Parathyroid adenoma (tissue), 2 donors: ENCODE results near the gene P2RY13.
A peak's percentile ranks its signal among the peaks of the same experiment; 100 is the strongest.

ENCODE experiments used
- H2AFZ ChIP-seq: fragments of 300-600 bp; sonication (generic); one replicate; pipeline ENCODE4 v1.7.0; 2017; ENCODE audit warnings: antibody characterized with exemption, mild to moderate bottlenecking
- H3K27ac ChIP-seq: fragments of 300-600 bp; sonication (generic); one replicate; pipeline ENCODE4 v1.7.0; 2017
- H3K27me3 ChIP-seq: fragments of 300-600 bp; sonication (generic); one replicate; pipeline ENCODE4 v1.7.0; 2017; ENCODE audit warnings: low read length; ENCODE audit not compliant: control insufficient read depth, insufficient read depth
- H3K36me3 ChIP-seq: fragments of 300-600 bp; sonication (generic); one replicate; pipeline ENCODE4 v1.7.0; 2017; ENCODE audit warnings: low read length; ENCODE audit not compliant: control insufficient read depth, insufficient read depth
- H3K4me1 ChIP-seq: fragments of 300-600 bp; sonication (generic); one replicate; pipeline ENCODE4 v1.7.0; 2017; ENCODE audit warnings: control low read depth
- H3K4me2 ChIP-seq: fragments of 300-600 bp; sonication (generic); one replicate; pipeline ENCODE4 v1.7.0; 2017; ENCODE audit warnings: low read length
- H3K4me3 ChIP-seq: fragments of 300-600 bp; sonication (generic); one replicate; pipeline ENCODE4 v1.7.0; 2017; ENCODE audit warnings: low read depth, low read length
- H3K79me2 ChIP-seq: fragments of 300-600 bp; sonication (generic); one replicate; pipeline ENCODE4 v1.7.0; 2017; ENCODE audit warnings: control low read depth
- H3K9ac ChIP-seq: fragments of 300-600 bp; sonication (generic); one replicate; pipeline ENCODE4 v1.7.0; 2017; ENCODE audit warnings: mild to moderate bottlenecking
- H3K9me3 ChIP-seq: fragments of 300-600 bp; sonication (generic); one replicate; pipeline ENCODE4 v1.7.0; 2017; ENCODE audit warnings: low read length; ENCODE audit not compliant: control insufficient read depth
- TF ChIP-seq, protein P1 (sequence below): fragments of 300-600 bp; sonication (generic); IDR thresholded peaks from one replicate; pipeline ENCODE4 v1.7.0; 2017; ENCODE audit warnings: antibody characterized with exemption, mild to moderate bottlenecking
- donor health status: primary hyperparathyroidism.

The P2RY13 gene

DNA sequence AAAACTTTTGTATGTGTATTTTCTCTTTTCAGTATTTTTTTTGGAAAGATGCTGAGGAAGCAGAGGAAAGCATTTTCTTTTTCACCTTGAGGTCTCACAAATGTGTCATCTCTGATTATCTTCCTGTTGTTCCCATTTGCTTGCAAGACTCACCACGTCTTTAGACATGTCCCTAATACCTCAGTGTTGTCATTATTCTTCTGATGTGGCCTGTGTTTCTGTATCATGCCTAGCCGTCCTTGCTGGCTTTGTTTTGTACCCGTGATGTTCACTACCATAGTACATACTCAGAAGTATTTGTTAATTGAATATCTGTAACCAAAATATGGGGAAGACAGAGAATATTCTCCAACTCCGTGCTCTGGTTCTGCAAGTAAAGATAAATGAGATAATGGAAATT is 46.0 kb downstream of the P2RY13 start:
- Histone ChIP-seq H3K27ac (no peak overlapping the region), H3K9ac (no peak overlapping the region), H3K79me2 (no peaks in the 10 kb centered on the region), H3K4me2 (no peak overlapping the region), H3K4me3 (no peak overlapping the region), H3K9me3 (no peaks in the 10 kb centered on the region), H3K27me3 (no peaks in the 10 kb centered on the region), H2AFZ (no peak overlapping the region), H3K4me1 (no peaks in the 10 kb centered on the region), H3K36me3 (no peaks in the 10 kb centered on the region)
- TF ChIP-seq, protein P1, sequence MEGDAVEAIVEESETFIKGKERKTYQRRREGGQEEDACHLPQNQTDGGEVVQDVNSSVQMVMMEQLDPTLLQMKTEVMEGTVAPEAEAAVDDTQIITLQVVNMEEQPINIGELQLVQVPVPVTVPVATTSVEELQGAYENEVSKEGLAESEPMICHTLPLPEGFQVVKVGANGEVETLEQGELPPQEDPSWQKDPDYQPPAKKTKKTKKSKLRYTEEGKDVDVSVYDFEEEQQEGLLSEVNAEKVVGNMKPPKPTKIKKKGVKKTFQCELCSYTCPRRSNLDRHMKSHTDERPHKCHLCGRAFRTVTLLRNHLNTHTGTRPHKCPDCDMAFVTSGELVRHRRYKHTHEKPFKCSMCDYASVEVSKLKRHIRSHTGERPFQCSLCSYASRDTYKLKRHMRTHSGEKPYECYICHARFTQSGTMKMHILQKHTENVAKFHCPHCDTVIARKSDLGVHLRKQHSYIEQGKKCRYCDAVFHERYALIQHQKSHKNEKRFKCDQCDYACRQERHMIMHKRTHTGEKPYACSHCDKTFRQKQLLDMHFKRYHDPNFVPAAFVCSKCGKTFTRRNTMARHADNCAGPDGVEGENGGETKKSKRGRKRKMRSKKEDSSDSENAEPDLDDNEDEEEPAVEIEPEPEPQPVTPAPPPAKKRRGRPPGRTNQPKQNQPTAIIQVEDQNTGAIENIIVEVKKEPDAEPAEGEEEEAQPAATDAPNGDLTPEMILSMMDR: no peak

DNA sequence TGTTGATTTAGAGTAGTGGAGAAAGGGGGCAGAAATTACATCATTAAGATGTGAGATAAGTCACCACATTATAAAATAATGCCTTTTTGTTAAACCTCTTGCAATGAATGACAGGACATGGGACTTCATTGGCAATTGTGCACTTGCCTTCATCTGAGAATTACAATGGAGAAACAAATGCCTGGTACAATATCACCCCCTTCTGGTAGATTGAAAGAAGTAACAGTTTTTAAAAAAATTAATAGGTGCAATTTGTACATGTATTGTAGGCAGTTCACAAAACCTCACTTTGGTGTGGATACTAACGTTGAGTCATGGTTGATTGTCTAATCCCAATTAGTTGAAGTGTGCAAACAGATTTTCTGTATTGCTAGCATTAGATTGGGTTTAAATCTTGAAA is 46.4 kb downstream of the P2RY13 start:
- H3K4me3 ChIP-seq: no peak overlapping the region
- H3K79me2 ChIP-seq: no peaks in the 10 kb centered on the region
- no peaks in the 10 kb centered on the region for H3K36me3 ChIP-seq
- no peaks in the 10 kb centered on the region for H3K9me3 ChIP-seq
- no peak overlapping the region for H3K27ac ChIP-seq
- no peaks in the 10 kb centered on the region for H3K4me1 ChIP-seq
- H3K27me3 ChIP-seq: no peaks in the 10 kb centered on the region
- H2AFZ ChIP-seq: no peak overlapping the region
- TF ChIP-seq, protein P1: peak; percentile 66
- H3K9ac ChIP-seq: no peak overlapping the region
- H3K4me2 ChIP-seq: no peak overlapping the region

DNA sequence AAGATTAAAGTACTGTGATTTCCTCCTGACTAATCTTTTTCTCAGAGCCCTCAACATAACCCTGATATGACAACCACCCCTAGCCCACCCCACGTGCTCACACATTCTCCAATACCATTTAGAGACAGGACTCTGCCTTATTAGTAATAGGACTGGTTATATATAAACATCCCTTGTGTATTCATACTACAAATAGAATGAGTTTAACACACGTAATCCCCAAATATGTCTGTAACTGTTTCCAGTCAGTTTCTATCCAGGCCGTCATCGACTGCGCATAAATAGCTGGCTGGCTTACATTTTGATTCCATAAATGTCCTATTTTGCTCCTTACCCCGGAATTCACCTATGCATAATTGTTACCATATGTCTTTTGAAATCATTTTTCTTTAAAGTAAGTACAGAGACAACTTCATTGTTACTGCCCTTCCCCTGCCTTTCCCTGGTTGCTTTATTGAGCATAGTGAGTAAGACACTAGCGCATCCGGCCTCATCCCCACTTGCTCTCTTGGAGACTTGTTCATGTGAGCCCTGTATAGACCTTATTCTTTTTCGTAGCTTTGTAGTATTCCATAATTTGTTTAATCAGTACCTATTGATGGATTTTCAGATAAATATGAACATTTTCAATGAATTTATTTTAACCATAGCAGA is 47.6 kb downstream of the P2RY13 start:
- TF ChIP-seq, protein P1: no peak
- H3K9ac ChIP-seq: no peak overlapping the region

DNA sequence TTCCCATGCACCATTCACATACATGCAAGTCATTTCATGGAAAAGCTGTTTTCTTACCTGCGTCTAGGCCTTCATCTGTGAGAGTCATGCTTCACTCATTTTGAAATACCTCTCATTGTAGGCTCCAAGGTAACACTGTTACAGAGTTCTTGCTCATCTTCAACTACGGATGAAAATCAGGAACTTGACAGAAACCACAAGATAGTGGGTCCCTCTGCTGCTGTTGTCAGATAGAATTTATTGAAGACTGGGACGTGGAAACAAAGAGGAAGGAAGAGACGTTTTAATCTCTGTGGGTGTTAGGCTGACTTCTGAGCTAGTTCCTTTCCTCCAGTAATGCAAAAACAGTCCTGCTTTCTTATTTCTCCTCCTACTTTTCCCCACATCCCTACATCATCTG is 51.1 kb downstream of the P2RY13 start, which contains the start of gene P2RY14:
Gene P2RY14, minus strand, starts transcription at position 313 of the 400 bp plus-strand sequence. CDS start 64,226 bp downstream, outside the sequence.
- Histone ChIP-seq H3K4me2 (no peak within 1 kb of the TSS), H3K79me2 (no peaks in the 10 kb centered on the region), H3K4me1 (no peaks in the 10 kb centered on the region), H3K27me3 (no peaks in the 10 kb centered on the region), H3K27ac (no peak within 1 kb of the TSS), H3K9me3 (no peaks in the 10 kb centered on the region), H3K9ac (no peak within 1 kb of the TSS), H3K36me3 (no peaks in the 10 kb centered on the region), H3K4me3 (no peak within 1 kb of the TSS), H2AFZ (no peak within 1 kb of the TSS)
- TF ChIP-seq, protein P1: no peak

More for the DNA sequence above, 47.6 kb downstream of the P2RY13 start:
- Histone ChIP-seq H3K27ac (no peak overlapping the region), H3K4me1 (no peaks in the 10 kb centered on the region), H3K9me3 (no peaks in the 10 kb centered on the region), H2AFZ (no peak overlapping the region), H3K79me2 (no peaks in the 10 kb centered on the region), H3K4me3 (no peak overlapping the region), H3K4me2 (no peak overlapping the region), H3K36me3 (no peaks in the 10 kb centered on the region), H3K27me3 (no peaks in the 10 kb centered on the region)

DNA sequence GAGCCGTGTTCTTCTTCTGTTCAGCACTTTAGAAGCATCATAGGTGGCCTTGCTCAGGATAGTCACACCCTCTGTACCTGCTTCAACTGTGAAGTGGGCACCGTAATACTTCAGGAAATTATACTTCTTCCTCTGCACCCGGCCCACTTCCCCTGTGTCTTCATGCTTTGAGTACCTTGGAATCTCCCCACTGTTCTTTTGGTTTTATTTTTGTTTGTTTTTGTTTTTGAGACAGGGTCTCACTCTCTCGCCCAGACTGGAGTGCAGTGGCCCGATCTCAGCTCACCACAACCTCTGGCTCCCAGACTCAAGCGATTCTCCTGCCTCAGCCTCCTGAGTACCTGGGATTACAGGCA is 52.7 kb downstream of the P2RY13 start:
- no peak overlapping the region for H2AFZ ChIP-seq
- H3K4me1 ChIP-seq: no peaks in the 10 kb centered on the region
- no peak overlapping the region for H3K4me2 ChIP-seq
- no peaks in the 10 kb centered on the region for H3K79me2 ChIP-seq
- no peaks in the 10 kb centered on the region for H3K27me3 ChIP-seq
- no peaks in the 10 kb centered on the region for H3K36me3 ChIP-seq
- TF ChIP-seq, protein P1: no peak
- no peaks in the 10 kb centered on the region for H3K9me3 ChIP-seq
- H3K27ac ChIP-seq: no peak overlapping the region
- H3K4me3 ChIP-seq: no peak overlapping the region
- no peak overlapping the region for H3K9ac ChIP-seq
